ENCODE data around the gene KRTAP16-1.

KRTAP16-1 gene

GRCh38 chr17:41308251-41308917 is 725 bp downstream of the KRTAP16-1 start:
- Histone ChIP-seq H3K79me2 (ENCODE audit: insufficient read depth, low read length) (no peaks in the 10 kb centered on the region), H3K36me3 (ENCODE audit: low read length) (no peaks in the 10 kb centered on the region), H3K27me3 (ENCODE audit: low read length) (no peaks in the 10 kb centered on the region), H3K9me3 (ENCODE audit: insufficient read depth, low read length) (no peaks in the 10 kb centered on the region), H2AFZ (ENCODE audit: low read depth, low read length, severe bottlenecking) (peak overlapping the region; percentile 6), H3K27ac (ENCODE audit: low read depth, low read length) (peak overlapping the region; percentile 92), H3K4me2 (ENCODE audit: low read depth, low read length, poor library complexity, severe bottlenecking) (peak overlapping the region; percentile 63), H3K9me2 (replicated peaks; ENCODE audit: insufficient read depth, low read length) (no peaks in the 10 kb centered on the region), H3F3A (ENCODE audit: insufficient read depth) (peaks cover 15% of the 10 kb centered on the region), H3K9ac (ENCODE audit: low read length) (peak overlapping the region; percentile 31; the same call in 1 of the 2 replicates), H4K20me1 (ENCODE audit: low read depth, low read length) (no peaks in the 10 kb centered on the region), H3K4me3 (ENCODE audit: insufficient read depth, low read length, poor library complexity, severe bottlenecking) (no peak overlapping the region)
- TF ChIP-seq CTCF (IDR thresholded peaks at IDR 0.05; ENCODE audit: insufficient read depth, low read length, poor library complexity, severe bottlenecking), result no peak
- no peak for TF ChIP-seq EZH2phosphoT487 (conservative IDR thresholded peaks at IDR 0.05; ENCODE audit: low read length)

- no peaks in the 10 kb centered on the region for H3K9me2 ChIP-seq (replicated peaks; ENCODE audit: insufficient read depth, low read length)
- no peaks in the 10 kb centered on the region for H3K36me3 ChIP-seq (ENCODE audit: low read length)
- H2AFZ ChIP-seq (ENCODE audit: low read depth, low read length, severe bottlenecking), result no peak overlapping the region
- no peak overlapping the region for H3K4me3 ChIP-seq (ENCODE audit: insufficient read depth, low read length, poor library complexity, severe bottlenecking)
- no peaks in the 10 kb centered on the region for H3K79me2 ChIP-seq (ENCODE audit: insufficient read depth, low read length)
- peak overlapping the region; percentile 92; the same call in 1 of the 2 replicates for H3K27ac ChIP-seq (ENCODE audit: low read depth, low read length)
- TF ChIP-seq CTCF (IDR thresholded peaks at IDR 0.05; ENCODE audit: insufficient read depth, low read length, poor library complexity, severe bottlenecking) (no peak), EZH2phosphoT487 (conservative IDR thresholded peaks at IDR 0.05; ENCODE audit: low read length) (no peak)
- H3K27me3 ChIP-seq (ENCODE audit: low read length), result no peaks in the 10 kb centered on the region
- H3K9ac ChIP-seq (ENCODE audit: low read length), result no peak overlapping the region; the same call in 1 of the 2 replicates
- H3K4me2 ChIP-seq (ENCODE audit: low read depth, low read length, poor library complexity, severe bottlenecking), result no peak overlapping the region
- H3K9me3 ChIP-seq (ENCODE audit: insufficient read depth, low read length), result no peaks in the 10 kb centered on the region
- H3F3A ChIP-seq (ENCODE audit: insufficient read depth), result peaks cover 15% of the 10 kb centered on the region
- no peaks in the 10 kb centered on the region for H4K20me1 ChIP-seq (ENCODE audit: low read depth, low read length)
These were observed 1.5 kb downstream of the KRTAP16-1 start for GRCh38 chr17:41307647-41308046.

- H3K4me2 ChIP-seq (ENCODE audit: low read depth, low read length, poor library complexity, severe bottlenecking), result no peak overlapping the region
- no peaks in the 10 kb centered on the region for H4K20me1 ChIP-seq (ENCODE audit: low read depth, low read length)
- no peaks in the 10 kb centered on the region for H3K9me3 ChIP-seq (ENCODE audit: insufficient read depth, low read length)
- no peaks in the 10 kb centered on the region for H3K27me3 ChIP-seq (ENCODE audit: low read length)
- no peak overlapping the region for H2AFZ ChIP-seq (ENCODE audit: low read depth, low read length, severe bottlenecking)
- no peaks in the 10 kb centered on the region for H3K79me2 ChIP-seq (ENCODE audit: insufficient read depth, low read length)
- peaks cover 10% of the 10 kb centered on the region for H3F3A ChIP-seq (ENCODE audit: insufficient read depth)
- no peaks in the 10 kb centered on the region for H3K9me2 ChIP-seq (replicated peaks; ENCODE audit: insufficient read depth, low read length)
- no peak overlapping the region for H3K4me3 ChIP-seq (ENCODE audit: insufficient read depth, low read length, poor library complexity, severe bottlenecking)
- TF ChIP-seq CTCF (IDR thresholded peaks at IDR 0.05; ENCODE audit: insufficient read depth, low read length, poor library complexity, severe bottlenecking) (no peak), EZH2phosphoT487 (conservative IDR thresholded peaks at IDR 0.05; ENCODE audit: low read length) (no peak)
- no peak overlapping the region for H3K27ac ChIP-seq (ENCODE audit: low read depth, low read length)
- no peaks in the 10 kb centered on the region for H3K36me3 ChIP-seq (ENCODE audit: low read length)
- H3K9ac ChIP-seq (ENCODE audit: low read length), result no peak overlapping the region
These were observed 5.0 kb downstream of the KRTAP16-1 start for GRCh38 chr17:41304091-41304490.
